GM18951 (cell line): ENCODE data around the gene SCAPER.
"Not testable (repeated sequence)": the region's sequence is repeated elsewhere in the genome, so short reads cannot be mapped to it uniquely, and the experiment has no call there.

ENCODE experiments used
- POLR2A ChIP-seq: IDR thresholded peaks from 4 replicates; pipeline ENCODE4 v1.6.1; 2011; ENCODE audit warnings: mild to moderate bottlenecking; ENCODE audit not compliant: insufficient read length, insufficient read depth; ENCODE audit errors: extremely low read depth
- in situ Hi-C: fragments of 300-500 bp; cut with MboI; formaldehyde crosslinking; loops from one replicate; pipeline ENCODE4 v1.12.0; 2022; ENCODE audit warnings: low sequenced_read_pairs, mixed read lengths, inconsistent platforms; ENCODE audit not compliant: unreplicated experiment

SCAPER gene

DNA sequence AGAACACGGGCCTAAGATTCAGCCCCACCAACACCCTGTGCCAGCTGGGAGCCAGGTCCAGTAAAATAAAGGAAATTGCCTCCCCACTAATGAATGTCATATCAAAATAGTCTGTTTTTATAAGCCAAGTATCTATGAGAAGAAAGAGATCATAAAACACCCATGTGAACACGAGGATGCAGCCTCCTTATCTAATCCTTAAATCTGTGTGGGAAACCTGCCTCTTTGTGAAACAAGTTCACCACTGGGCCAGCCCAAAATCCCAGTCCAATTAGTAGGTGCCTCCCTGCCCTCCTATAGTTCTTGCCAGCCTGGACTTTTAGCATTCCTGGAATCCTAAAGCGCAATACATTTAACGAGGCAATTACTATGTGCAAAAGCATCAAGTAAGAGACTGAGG is 42.0 kb downstream of the SCAPER start:
- in situ Hi-C loops, result loop anchor here (25.0 kb wide), 1 partner anchor 676 kb away; no protein-coding TSS in a partner anchor
- no peak for TF ChIP-seq POLR2A

DNA sequence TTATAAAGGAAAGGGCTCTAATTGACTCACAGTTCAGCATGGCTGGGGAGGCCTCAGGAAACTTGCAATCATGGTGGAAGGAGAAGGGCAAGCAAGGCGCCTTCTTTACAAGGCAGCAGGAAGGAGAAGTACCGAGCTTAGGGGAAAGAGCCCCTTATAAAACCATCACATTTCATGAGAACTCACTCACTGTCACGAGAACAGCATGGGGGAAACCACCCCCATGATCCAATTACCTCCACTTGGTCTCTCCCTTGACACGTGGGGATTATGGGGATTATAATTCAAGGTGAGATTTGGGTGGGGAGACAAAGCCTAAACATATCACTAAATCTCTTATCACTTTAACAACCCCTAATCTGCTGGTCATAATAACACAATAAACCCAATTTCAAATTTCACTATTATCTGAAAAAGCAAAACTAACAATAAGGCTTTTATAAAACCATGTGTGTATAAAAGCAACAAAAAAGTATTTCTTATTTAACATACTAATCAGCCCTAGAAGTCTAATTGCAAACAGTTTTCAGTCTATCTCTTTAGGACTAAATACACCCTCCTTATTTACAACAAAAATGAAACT is 43.2 kb downstream of the SCAPER start:
- in situ Hi-C loops, result loop anchor here (25.0 kb wide), 1 partner anchor 675 kb away; no protein-coding TSS in a partner anchor
- TF ChIP-seq POLR2A, result no peak

DNA sequence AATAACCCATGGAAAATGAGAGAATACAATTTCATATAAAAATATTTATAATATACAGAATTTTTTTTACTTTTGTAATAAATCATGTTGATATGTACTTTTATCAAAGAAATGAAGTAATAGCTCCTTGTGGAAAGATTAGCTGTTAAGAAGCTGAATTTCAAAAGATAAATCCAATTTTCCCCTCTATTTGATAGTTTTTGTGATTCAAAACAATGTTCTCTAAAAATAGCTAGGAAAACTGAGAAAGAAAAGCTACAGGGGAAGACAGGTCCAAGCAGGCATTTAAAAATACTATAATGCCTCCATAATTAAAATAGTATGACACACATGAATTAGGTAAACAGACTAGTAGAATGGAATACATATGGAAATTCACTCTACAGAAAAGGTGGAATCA is 44.9 kb downstream of the SCAPER start:
- in situ Hi-C loops, result loop anchor here (25.0 kb wide), 1 partner anchor 673 kb away; no protein-coding TSS in a partner anchor
- TF ChIP-seq POLR2A, result no peak

DNA sequence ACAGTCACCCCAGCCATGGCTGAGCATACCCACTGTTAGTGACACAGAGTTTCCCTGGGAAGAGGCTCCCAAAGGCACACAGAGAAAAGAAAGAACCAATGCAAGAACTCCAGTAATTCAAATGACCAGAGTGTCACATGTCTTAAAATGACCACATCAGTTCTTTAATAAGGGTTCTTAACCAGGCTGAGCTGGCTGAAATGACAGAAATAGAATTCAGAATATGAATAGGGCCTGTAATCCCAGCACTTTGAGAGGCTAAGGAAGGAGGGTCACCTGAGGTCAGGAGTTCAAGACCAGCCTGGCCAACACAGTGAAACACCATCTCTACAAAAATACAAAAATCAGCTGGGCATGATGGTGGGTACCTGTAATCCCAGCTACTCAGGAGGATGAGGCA is 54.8 kb downstream of the SCAPER start:
- in situ Hi-C loops, result loop anchor here (25.0 kb wide), 1 partner anchor 663 kb away; no protein-coding TSS in a partner anchor

DNA sequence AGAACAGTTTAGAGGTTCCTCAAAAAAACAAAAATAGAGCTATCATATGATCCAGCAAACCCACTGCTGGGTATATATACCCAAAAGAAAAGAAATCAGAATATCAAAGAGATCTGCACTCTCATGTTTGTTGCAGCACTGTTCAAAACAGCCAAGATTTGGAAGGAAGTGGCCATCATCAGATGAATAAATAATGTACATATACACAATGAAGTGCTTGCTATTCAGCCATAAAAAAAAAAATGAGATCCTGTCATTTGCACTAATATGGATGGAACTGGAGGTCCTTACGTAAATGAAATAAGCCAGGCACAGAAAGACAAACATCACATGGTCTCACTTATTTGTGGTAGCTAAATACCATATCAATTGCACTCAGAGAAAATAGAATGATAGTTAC is 58.4 kb downstream of the SCAPER start:
- in situ Hi-C loops, result no loop called here
- no peak for TF ChIP-seq POLR2A

DNA sequence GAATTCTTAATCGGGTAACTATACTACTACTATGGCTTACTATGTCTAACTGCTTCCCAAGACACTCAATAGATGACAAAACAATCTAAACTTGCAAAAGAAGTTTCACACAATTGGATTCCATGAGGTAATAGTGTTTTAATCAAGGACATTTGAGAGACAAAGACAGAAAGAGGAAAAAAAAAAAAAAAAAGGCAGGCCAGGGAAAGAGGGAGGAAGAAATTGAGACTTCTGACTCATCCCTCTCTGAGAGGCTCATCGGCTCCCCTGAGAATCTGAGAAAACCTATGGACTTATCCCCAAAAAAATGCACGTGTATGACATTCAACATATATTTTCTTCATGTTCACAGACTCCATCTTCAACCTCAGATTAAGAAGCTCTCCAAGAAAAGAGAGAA is 61.0 kb downstream of the SCAPER start:
- in situ Hi-C loops, result no loop called here
- no peak for TF ChIP-seq POLR2A

DNA sequence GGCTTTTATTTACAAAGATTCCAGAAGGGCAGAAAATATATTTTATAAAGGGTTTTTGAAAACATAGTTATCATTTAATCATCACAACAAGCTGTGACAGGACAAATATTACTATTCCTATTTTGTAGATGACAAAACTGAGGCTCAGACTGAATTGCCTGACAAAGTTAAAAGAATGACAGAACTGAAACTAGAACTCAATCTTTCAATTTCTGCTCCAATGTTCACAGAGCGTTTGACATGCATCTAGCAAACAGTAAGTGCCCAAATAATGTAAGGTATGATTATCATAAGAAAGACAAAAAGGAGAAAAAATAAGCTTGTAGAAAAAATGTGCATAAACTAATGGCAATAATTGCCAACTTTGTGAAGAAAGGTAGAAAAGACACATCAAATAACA is 61.9 kb downstream of the SCAPER start:
- TF ChIP-seq POLR2A, result no peak
- in situ Hi-C loops, result no loop called here

DNA sequence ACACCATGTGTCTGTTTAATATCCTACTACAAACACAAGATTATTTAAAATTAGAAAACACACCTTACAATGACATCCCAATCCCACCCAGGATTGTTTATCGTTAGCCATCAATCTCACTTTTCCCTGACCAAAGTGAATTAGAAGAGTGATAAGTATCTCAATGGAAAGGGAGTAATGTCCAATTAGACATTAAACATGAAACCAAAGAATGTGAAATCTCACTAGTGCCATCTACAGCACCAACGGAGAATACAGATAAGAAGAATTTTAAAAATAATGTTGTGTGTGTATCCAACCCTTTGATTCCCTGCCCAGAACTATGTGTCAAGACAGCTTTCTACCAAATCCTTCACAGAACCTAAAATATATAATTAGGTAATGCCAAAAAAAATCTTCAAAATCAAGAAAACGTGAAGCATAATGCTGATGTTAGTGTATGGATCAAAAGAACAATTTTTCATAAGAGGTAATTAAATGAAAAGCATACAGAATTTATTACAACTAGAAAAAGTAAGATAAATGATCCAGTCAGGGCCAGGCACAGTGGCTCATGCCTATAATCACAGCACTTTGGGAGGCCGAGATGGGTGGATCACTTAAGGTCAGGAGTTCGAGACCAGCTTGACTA is 64.2 kb downstream of the SCAPER start:
- TF ChIP-seq POLR2A, result no peak
- in situ Hi-C loops, result no loop called here

DNA sequence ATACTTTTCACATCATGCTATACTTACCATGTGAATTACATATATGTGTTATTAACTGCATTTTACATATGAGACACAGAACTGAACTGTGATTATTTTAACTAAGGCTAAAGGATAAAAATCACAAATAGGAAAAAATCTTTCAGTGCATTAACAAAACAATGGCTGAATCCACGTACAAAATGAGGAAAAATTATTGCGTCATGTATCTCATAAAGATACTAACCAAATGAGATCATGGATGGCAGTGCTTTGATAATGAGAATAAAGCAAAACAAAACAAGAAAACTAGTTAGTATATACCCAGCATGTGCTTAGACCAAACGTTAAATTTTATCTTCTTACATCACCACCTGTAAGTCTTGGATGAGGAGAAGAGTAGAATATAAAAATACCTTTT is 66.0 kb downstream of the SCAPER start:
- TF ChIP-seq POLR2A, result no peak
- in situ Hi-C loops, result no loop called here

DNA sequence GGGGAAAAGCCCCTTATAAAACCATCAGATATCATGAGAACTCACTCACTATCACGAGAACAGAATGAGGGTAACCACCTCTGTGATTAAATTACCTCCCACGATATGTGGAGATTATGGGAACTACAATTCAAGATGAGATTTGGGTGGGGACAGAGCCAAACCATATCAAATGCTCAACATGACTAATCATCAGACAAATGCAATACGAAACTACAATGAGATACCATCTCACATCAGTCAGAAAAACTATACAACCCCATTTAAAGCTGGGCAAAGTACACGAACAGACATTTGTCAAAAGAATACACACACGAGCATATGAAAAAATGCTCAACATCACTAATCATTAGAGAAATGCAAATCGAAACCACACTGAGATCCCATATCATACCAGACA is 67.7 kb downstream of the SCAPER start:
- no peak for TF ChIP-seq POLR2A
- in situ Hi-C loops, result no loop called here

DNA sequence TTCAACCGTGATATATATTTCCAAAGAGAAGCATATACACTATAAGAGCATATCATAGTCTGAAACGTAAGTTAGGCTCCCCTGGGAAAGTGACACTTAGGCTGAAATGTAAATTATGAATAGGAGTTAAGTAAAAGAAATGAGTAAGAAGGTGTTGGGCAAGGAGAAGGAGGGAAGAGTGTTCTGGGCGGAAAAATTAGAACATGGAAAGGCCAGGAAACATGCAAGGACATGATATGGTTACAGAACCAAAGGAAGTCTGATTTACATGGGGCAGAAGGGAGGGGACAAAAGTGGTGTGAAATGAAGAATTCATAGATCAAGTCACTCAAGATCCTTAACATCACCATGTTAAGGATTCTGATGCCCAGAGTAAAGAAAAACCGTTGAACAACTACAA is 75.2 kb downstream of the SCAPER start:
- in situ Hi-C loops, result no loop called here

DNA sequence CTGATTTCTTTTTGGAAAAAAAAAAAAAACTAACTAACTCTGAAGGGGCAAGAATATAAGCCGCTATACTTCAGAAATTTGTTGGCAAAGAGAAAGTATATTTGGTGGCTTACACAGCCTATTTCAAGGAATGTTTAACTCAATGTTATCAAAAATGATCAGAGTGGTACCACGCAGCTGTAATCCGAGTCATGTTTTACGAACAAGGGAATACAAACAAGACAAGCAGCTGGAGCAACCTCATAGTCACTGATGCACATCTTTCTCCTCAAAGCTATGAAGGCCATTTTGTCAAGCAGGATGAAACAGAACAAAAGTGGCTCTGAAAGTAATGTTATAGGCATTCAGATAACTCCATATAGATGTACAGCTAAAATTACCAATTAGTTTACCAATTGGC is 81.2 kb downstream of the SCAPER start:
- in situ Hi-C loops, result no loop called here
- TF ChIP-seq POLR2A, result no peak

More for the DNA sequence above, 75.2 kb downstream of the SCAPER start:
- no peak for TF ChIP-seq POLR2A

DNA sequence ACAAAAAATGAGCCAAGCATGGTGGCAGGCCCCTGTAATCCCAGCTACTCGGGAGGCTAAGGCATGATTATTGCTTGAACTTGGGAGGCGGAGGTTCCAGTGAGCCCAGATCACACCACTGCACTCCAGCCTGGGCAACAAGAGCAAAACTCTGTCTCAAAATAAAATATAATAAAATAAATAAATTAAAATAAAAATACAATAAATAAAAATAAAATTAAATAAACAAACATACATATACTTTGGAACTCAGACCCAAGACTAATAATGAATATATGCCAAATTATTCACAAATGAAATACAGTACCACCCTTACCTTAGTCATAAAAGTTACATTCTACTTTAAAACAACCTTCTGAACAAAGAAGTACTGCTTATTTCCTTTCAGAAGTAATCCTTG is 81.8 kb downstream of the SCAPER start:
- no peak for TF ChIP-seq POLR2A
- in situ Hi-C loops, result no loop called here

DNA sequence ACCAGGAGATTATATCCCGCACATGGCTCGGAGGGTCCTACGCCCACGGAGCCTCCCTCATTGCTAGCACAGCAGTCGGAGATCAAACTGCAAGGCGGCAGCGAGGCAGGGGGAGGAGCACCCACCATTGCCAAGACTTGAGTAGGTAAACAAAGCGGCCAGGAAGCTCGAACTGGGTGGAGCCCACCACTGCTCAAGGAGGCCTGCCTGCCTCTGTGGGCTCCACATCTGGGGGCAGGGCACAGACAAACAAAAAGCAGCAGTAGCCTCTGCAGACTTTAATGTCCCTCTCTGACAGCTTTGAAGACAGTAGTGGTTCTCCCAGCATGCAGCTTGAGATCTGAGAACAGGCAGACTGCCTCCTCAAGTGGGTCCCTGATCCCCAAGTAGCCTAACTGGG is 86.2 kb downstream of the SCAPER start:
- in situ Hi-C loops, result not testable (repeated sequence)
